Body of pancreas (tissue), 4 donors: ENCODE measurements around the gene PHYHIPL. TPM values are rescaled to one million over a fixed set of nuclear protein-coding genes. Genes with fewer than 3 reads are reported as not detected.

Source experiments
- ATAC-seq: fragments of 150-250 bp; one replicate; pipeline ENCODE4 v1.9.1; 2016
- DNase-seq, 4 donors: peaks; one replicate each; pipeline ENCODE4 v3.0.0-alpha.2; 2019
- H3K27ac ChIP-seq, 4 donors: fragments of 200-600 bp; sonication (generic); 1 replicate in 3 of 4; 2 replicates in 1 of 4; pipeline versions ENCODE4 v1.5.1 to v1.6.1; 2016 to 2019; ENCODE audit warnings: mild to moderate bottlenecking in 1 of 4, mixed read lengths in 1 of 4, moderate library complexity in 1 of 4
- H3K27me3 ChIP-seq, 2 donors: fragments of 200-600 bp; sonication (generic); one replicate each; pipeline ENCODE4 v1.6.0; 2016; ENCODE audit warnings: mild to moderate bottlenecking in 1 of 2
- H3K36me3 ChIP-seq, 2 donors: fragments of 200-600 bp; sonication (generic); replicated peaks in 1 of 2; 2 replicates each; pipeline ENCODE4 v1.5.1; 2016; ENCODE audit warnings: low read depth in 2 of 2; ENCODE audit not compliant: insufficient read depth in 1 of 2
- H3K4me1 ChIP-seq: fragments of 200-600 bp; sonication (generic); one replicate; pipeline ENCODE4 v1.6.0; 2016
- H3K4me3 ChIP-seq, 2 donors: fragments of 200-600 bp; sonication (generic); 1 replicate in 1 of 2; 2 replicates in 1 of 2; pipeline ENCODE4 v1.5.1; 2016 to 2019
- H3K9me3 ChIP-seq, 3 donors: fragments of 200-600 bp; sonication (generic); 1 replicate in 2 of 3; 2 replicates in 1 of 3; pipeline ENCODE4 v1.5.1; 2016
- CTCF ChIP-seq, 7 experiments: fragments of 450-650 bp in 4 of 7; fragments of 200-600 bp in 3 of 7; sonication (generic) in 3 of 7; IDR thresholded peaks; one replicate each; pipeline ENCODE4 v1.5.1; 2016 to 2019; ENCODE audit warnings: antibody characterized with exemption in 7 of 7
- POLR2A ChIP-seq, 3 donors: fragments of 450-650 bp; IDR thresholded peaks; one replicate each; pipeline ENCODE4 v1.6.1; 2016; ENCODE audit warnings: antibody characterized with exemption in 3 of 3, mild to moderate bottlenecking in 2 of 3
- WGBS, 2 donors: methylation state at CpG; one replicate each; pipeline ENCODE4 v1.1.5; 2017; 5-methylcytosine and 5-hydroxymethylcytosine counted together
- intact Hi-C: fragments of 100-400 bp; cut with DNase I; formaldehyde crosslinking; loops from one replicate; pipeline ENCODE4 v1.15.1; 2023
- total RNA-seq, 2 donors: library from RNA; depleted of rRNA; stranded (reverse); fragments of >200 nt; gene quantifications; one replicate each; pipeline ENCODE4 v1.1.0, GENCODE V29; 2016

PHYHIPL gene
- total RNA-seq, 2 donors from 2014 or later = 0.33 to 4.9 TPM

- no peaks in the 10 kb centered on the region for H3K27me3 ChIP-seq
- 71 to 88% methylated on average over 1 of the region's 1 CpG for WGBS, 2 donors
Measured at GRCh38 chr10:59279991-59280505, 103.6 kb downstream of the PHYHIPL start.

GRCh38 chr10:59281861-59282260 is 105.4 kb downstream of the PHYHIPL start:
- no peaks in the 10 kb centered on the region for H3K36me3 ChIP-seq
- no peaks in the 10 kb centered on the region for H3K9me3 ChIP-seq
- no peak overlapping the region for H3K27ac ChIP-seq
- no peaks in the 10 kb centered on the region for H3K27me3 ChIP-seq
- no peak for ATAC-seq
- intact Hi-C loops = no loop called here
- DNase-seq = no peak
- H3K4me1 ChIP-seq = no peaks in the 10 kb centered on the region
- H3K4me3 ChIP-seq = no peak overlapping the region
- TF ChIP-seq CTCF (IDR thresholded peaks at IDR 0.05) = no peak
- 39 to 53% methylated on average over 1 of the region's 1 CpG for WGBS, 2 donors

More at GRCh38 chr10:59279991-59280505, 103.6 kb downstream of the PHYHIPL start:
- DNase-seq = no peak
- no peaks in the 10 kb centered on the region for H3K36me3 ChIP-seq
- no peak for TF ChIP-seq CTCF (IDR thresholded peaks at IDR 0.05)
- no peak for TF ChIP-seq POLR2A (IDR thresholded peaks at IDR 0.05)
- intact Hi-C loops = no loop called here
- no peak for ATAC-seq
- no peak overlapping the region for H3K4me3 ChIP-seq
- no peaks in the 10 kb centered on the region for H3K9me3 ChIP-seq
- H3K4me1 ChIP-seq = no peaks in the 10 kb centered on the region
- H3K27ac ChIP-seq = no peak overlapping the region

- 34 to 50% methylated on average over 9 of the region's 9 CpGs for whole genome bisulfite sequencing, 2 donors
- Histone ChIP-seq H3K36me3 (no peaks in the 10 kb centered on the region), H3K27me3 (no peaks in the 10 kb centered on the region), H3K4me1 (no peaks in the 10 kb centered on the region), H3K27ac (no peak overlapping the region), H3K9me3 (no peaks in the 10 kb centered on the region), H3K4me3 (no peak overlapping the region)
- intact Hi-C loops = no loop called here
- no peak for TF ChIP-seq POLR2A (IDR thresholded peaks at IDR 0.05)
- no peak for TF ChIP-seq CTCF (IDR thresholded peaks at IDR 0.05)
- DNase-seq (peak in 1 of 4 donors; percentile 7), ATAC-seq (no peak)
Measured at GRCh38 chr10:59283456-59284091, 107.1 kb downstream of the PHYHIPL start.

DNA sequence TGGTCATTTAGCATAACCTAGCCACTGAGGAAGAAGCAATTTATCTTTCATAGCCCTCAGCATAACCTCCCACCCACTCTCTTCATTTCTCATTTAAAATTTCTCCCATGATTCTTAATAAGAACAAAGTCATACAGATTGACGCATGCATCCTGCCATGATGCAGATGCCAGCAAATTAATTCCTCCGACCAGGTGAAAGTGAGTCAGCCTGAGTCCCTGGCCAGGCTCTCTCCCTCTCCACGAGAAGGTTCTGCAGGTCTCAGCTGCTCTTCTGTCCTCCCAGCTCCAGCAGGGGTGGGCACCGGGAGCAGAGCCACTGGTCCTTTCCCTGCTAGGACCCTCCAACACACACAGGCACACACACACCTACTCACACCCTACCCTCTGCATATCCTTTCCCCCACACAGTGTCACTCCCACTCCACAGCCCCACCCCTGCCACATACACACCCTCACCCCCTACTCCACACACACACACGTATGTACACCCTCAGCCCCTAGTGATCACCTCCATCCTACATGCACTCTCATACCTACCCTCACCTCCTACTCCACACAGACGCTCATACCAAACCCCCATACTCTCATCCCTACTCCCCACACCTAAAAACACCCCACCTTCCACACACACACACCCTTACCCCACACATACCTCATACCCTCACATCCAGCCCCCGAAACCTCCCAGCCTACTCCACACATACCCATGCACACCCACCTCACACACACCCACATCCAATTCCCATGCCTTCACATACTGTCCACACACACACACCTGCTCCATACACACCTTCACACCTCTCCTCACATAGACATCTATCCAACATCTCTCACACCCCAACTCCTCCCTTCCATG is 107.9 kb downstream of the PHYHIPL start:
- H3K4me1 ChIP-seq = no peaks in the 10 kb centered on the region
- TF ChIP-seq POLR2A (IDR thresholded peaks at IDR 0.05) (no peak), CTCF (IDR thresholded peaks at IDR 0.05) (no peak)
- no peaks in the 10 kb centered on the region for H3K36me3 ChIP-seq
- intact Hi-C loops = no loop called here
- no peaks in the 10 kb centered on the region for H3K27me3 ChIP-seq
- WGBS, 2 donors = 53 to 57% methylated on average over 7 of the region's 7 CpGs
- no peaks in the 10 kb centered on the region for H3K9me3 ChIP-seq
- no peak for ATAC-seq
- no peak overlapping the region for H3K4me3 ChIP-seq
- peak overlapping the region in 1 of 4 donors; percentile 9 for H3K27ac ChIP-seq
- DNase-seq = no peak
